AG08396 (cell line): ENCODE results near the gene SMYD2.
A peak's percentile ranks its signal among the peaks of the same experiment; 100 is the strongest.

Experiments used
- DNase-seq: peaks from one replicate; pipeline ENCODE4 v3.0.0; 2012; ENCODE audit warnings: low spot score, mixed read lengths

SMYD2 gene

GRCh38 chr1:214361636-214362035, 80.7 kb downstream of the SMYD2 start:
- DNase-seq = no peak

- no peak for DNase-seq
Observed at GRCh38 chr1:214362188-214362882, 81.4 kb downstream of the SMYD2 start.

- no peak for DNase-seq
Observed at GRCh38 chr1:214363386-214363785, 82.4 kb downstream of the SMYD2 start.

- no peak for DNase-seq
Observed at GRCh38 chr1:214364386-214364785, 83.4 kb downstream of the SMYD2 start.

GRCh38 chr1:214364786-214365295, 83.9 kb downstream of the SMYD2 start:
- no peak for DNase-seq

GRCh38 chr1:214367841-214368240, 86.9 kb downstream of the SMYD2 start:
- no peak for DNase-seq

GRCh38 chr1:214369364-214369763, 88.4 kb downstream of the SMYD2 start:
- DNase-seq = no peak

- DNase-seq = no peak
Observed at GRCh38 chr1:214370615-214371014, 89.7 kb downstream of the SMYD2 start.

- no peak for DNase-seq
Observed at GRCh38 chr1:214372092-214372491, 91.1 kb downstream of the SMYD2 start.

- DNase-seq = no peak
Observed at GRCh38 chr1:214377485-214377884, 96.5 kb downstream of the SMYD2 start.

- peak; percentile 75 for DNase-seq
Observed at GRCh38 chr1:214377886-214378285, 96.9 kb downstream of the SMYD2 start.

- no peak for DNase-seq
Observed at GRCh38 chr1:214378492-214378891, 97.5 kb downstream of the SMYD2 start.

- DNase-seq = no peak
Observed at GRCh38 chr1:214379236-214379970, 98.4 kb downstream of the SMYD2 start.

- DNase-seq = no peak
Observed at GRCh38 chr1:214380396-214380795, 99.4 kb downstream of the SMYD2 start.

- DNase-seq = no peak
Observed at GRCh38 chr1:214380986-214381695, 100.2 kb downstream of the SMYD2 start.

GRCh38 chr1:214383381-214384372, 102.7 kb downstream of the SMYD2 start:
- no peak for DNase-seq

GRCh38 chr1:214384373-214385079, 103.6 kb downstream of the SMYD2 start:
- no peak for DNase-seq

GRCh38 chr1:214385428-214385827, 104.5 kb downstream of the SMYD2 start:
- DNase-seq = no peak

GRCh38 chr1:214386333-214386732, 105.4 kb downstream of the SMYD2 start:
- no peak for DNase-seq
